DMS153 treated with DMSO at 0.1 percent for 48 hours (cell line): ENCODE results near the gene SSUH2.
"Not testable (repeated sequence)": the region's sequence is repeated elsewhere in the genome, so short reads cannot be mapped to it uniquely, and the experiment has no call there.

Experiments
- DNase-seq: peaks from one replicate; lab custom pipeline; 2025; ENCODE audit not compliant: unreplicated experiment; lab: John Stamatoyannopoulos, UW

The SSUH2 gene

GRCh38 chr3:8659242-8659641, 14.6 kb upstream of the SSUH2 start:
- no peak for DNase-seq

- peak; percentile 33 for DNase-seq
These were observed 14.0 kb upstream of the SSUH2 start for GRCh38 chr3:8658306-8659212.

- DNase-seq = no peak
These were observed 13.3 kb upstream of the SSUH2 start for GRCh38 chr3:8657804-8658305.

- DNase-seq = no peak
These were observed 11.6 kb upstream of the SSUH2 start for GRCh38 chr3:8656240-8656639.

GRCh38 chr3:8655387-8655835, 10.8 kb upstream of the SSUH2 start:
- no peak for DNase-seq

GRCh38 chr3:8654572-8655329, 10.2 kb upstream of the SSUH2 start:
- not testable (repeated sequence) for DNase-seq

- DNase-seq = no peak
These were observed 9.3 kb upstream of the SSUH2 start for GRCh38 chr3:8653800-8654408.

GRCh38 chr3:8652324-8652987, 7.9 kb upstream of the SSUH2 start:
- DNase-seq = no peak

- DNase-seq = no peak
These were observed 7.1 kb upstream of the SSUH2 start for GRCh38 chr3:8651418-8652323.

GRCh38 chr3:8650583-8651416, 6.2 kb upstream of the SSUH2 start:
- DNase-seq = no peak

- DNase-seq = no peak
These were observed 5.2 kb upstream of the SSUH2 start for GRCh38 chr3:8649757-8650156.

GRCh38 chr3:8648909-8649741, 4.5 kb upstream of the SSUH2 start:
- no peak for DNase-seq

- no peak for DNase-seq
These were observed 2.8 kb upstream of the SSUH2 start for GRCh38 chr3:8647137-8647985.

- DNase-seq = no peak
These were observed 1.8 kb upstream of the SSUH2 start for GRCh38 chr3:8646313-8646938.

- DNase-seq = no peak
These were observed 1.1 kb upstream of the SSUH2 start for GRCh38 chr3:8645712-8646111.

GRCh38 chr3:8643693-8644365, 769 bp downstream of the SSUH2 start:
- DNase-seq = no peak
